ENCODE data around the gene LZTFL1. TPM values are rescaled to one million over a fixed set of nuclear protein-coding genes. Genes with fewer than 3 reads are reported as not detected.

Gene LZTFL1, protein sequence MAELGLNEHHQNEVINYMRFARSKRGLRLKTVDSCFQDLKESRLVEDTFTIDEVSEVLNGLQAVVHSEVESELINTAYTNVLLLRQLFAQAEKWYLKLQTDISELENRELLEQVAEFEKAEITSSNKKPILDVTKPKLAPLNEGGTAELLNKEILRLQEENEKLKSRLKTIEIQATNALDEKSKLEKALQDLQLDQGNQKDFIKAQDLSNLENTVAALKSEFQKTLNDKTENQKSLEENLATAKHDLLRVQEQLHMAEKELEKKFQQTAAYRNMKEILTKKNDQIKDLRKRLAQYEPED
- total RNA-seq: 1 to 10 TPM; 3.4 to 5.2 TPM

DNA sequence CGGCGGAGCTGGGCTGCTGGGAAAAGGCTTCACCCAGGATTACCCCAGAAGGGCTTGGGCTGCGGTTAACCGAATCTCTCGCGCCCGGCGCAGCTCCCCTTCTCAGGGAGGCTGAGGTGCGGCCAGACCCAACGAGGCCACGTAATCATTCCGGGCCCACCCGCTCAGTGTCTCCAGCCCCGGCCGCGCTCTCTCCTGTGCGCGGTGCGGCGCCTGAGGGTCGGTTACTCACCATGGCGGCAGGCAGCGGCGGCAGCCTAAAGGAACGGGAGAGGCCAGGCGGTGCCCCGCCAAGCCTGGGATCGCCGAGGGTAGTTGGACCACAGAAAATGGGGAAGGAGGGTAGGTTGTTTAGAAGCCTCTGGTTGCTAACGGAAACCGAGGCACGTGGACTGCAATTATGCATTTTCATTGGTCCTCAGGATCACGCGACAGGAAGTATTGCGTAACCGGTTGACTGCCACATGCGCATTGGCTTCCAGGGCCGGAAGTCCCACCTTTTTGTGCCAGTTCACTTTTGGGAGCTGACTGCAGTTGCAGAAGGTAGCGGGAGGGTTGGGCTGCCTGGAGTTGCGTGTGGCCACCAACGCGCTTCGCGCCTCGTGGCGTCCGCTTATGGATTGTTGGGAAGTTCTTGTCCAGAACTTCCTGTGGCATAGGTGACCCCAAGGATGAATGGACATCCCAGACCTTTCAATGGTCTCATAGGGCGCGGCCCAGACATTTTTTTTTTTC is at the start of gene LZTFL1:
Gene LZTFL1, minus strand, starts transcription at position 363 of the 735 bp plus-strand sequence. Its CDS starts 128 bp downstream, at position 235.
- H3K27me3 Mint-ChIP-seq: peaks cover 3% of the 10 kb centered on the region
- no peaks in the 10 kb centered on the region for H3K4me1 Mint-ChIP-seq
- no peaks in the 10 kb centered on the region for H3K9me3 Mint-ChIP-seq
- peaks cover 6% of the 10 kb centered on the region for H3K36me3 Mint-ChIP-seq (ENCODE audit: low read depth)
- ATAC-seq (replicated peaks): peak; percentile 96
- H3K4me3 Mint-ChIP-seq: peak within 1 kb of the TSS; percentile 90
- peak within 1 kb of the TSS; percentile 92 for H3K27ac Mint-ChIP-seq

DNA sequence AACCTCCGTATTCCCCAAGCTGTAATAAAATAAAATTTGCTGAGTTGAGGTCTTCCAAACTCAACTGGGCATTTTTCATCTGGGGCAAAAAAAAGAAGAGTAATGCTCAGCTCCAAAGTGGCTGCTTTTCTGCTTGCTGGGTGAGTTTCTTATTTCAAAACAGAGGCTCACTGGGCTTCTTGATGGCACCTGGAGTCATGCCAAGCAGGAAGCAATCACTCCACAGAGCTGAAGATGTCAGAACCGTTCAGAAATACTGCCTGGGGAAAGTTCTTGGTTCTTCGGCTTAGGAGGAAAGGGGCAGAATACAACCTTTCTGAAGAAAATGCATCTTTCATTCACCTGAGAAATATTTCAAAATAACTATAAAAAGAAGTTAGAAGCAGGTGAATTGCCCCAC is 48.5 kb upstream of the LZTFL1 start:
- H3K4me3 Mint-ChIP-seq: peak overlapping the region; percentile 20
- ATAC-seq (replicated peaks): no peak
- no peaks in the 10 kb centered on the region for H3K4me1 Mint-ChIP-seq
- no peaks in the 10 kb centered on the region for H3K9me3 Mint-ChIP-seq
- H3K27me3 Mint-ChIP-seq: peaks cover 3% of the 10 kb centered on the region
- no peak overlapping the region for H3K27ac Mint-ChIP-seq
- no peaks in the 10 kb centered on the region for H3K36me3 Mint-ChIP-seq (ENCODE audit: low read depth)

DNA sequence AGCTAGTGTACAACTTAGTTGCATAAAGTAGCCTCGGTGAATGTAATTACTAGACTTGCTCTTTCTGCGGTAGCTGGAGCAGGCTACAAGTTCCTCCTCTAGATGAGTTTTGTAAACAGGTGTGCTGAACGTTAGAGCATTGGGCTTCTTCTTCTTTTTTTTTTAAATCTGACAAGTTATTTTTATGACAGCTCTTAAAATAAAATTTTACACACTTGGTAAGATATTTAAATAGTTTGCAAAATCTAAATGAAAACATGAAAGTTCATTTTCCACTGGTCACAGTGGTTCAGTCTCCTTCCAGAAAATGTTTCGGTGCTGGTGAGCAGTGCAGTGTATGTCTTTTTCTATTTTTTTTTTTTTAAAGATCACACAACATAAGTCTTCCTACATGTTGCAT is 47.4 kb upstream of the LZTFL1 start:
- H3K4me3 Mint-ChIP-seq: no peak overlapping the region
- no peak for ATAC-seq (replicated peaks)
- H3K9me3 Mint-ChIP-seq: no peaks in the 10 kb centered on the region
- H3K27ac Mint-ChIP-seq: no peak overlapping the region
- H3K4me1 Mint-ChIP-seq: peaks cover 8% of the 10 kb centered on the region
- peaks cover 4% of the 10 kb centered on the region for H3K27me3 Mint-ChIP-seq
- no peaks in the 10 kb centered on the region for H3K36me3 Mint-ChIP-seq (ENCODE audit: low read depth)

DNA sequence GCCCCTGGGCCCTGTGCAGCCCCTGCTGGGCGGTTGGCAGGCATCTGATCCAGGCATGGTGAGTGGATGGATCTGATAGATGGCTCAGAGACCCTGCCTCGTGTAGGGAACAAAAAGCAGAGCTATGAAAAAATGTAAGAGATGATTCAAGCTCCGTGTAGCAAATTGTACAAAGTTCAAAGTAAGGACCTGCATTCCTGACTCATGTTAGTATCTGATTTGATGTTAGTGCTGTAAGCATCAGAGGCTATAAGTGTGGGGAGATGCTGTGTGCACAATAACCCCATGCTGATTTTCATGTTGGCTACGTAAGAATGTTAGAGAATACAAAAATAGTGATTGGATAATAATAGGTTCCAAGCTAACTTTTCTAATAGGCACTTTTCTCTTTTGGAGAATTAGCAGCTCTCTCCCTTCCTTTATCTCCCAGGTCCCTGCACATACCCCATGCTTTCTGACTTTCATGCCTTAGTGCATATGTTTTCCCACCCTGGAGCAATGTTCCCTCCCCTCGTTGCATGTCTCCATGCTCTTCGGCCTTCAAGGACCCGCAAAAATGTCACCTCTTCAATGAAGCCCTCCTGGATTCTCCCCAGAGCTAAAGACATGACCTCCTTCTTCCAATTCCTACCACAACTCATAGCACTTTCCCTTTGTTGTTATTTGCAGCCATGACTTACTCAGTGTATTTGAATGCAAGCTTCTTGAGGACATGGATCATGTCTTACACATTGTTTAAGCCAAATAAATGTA is 46.0 kb upstream of the LZTFL1 start:
- H3K27ac Mint-ChIP-seq: no peak overlapping the region
- H3K27me3 Mint-ChIP-seq: peaks cover 13% of the 10 kb centered on the region
- H3K4me1 Mint-ChIP-seq: peaks cover 10% of the 10 kb centered on the region
- H3K9me3 Mint-ChIP-seq: no peaks in the 10 kb centered on the region
- no peaks in the 10 kb centered on the region for H3K36me3 Mint-ChIP-seq (ENCODE audit: low read depth)
- peak; percentile 26 for ATAC-seq (replicated peaks)
- no peak overlapping the region for H3K4me3 Mint-ChIP-seq

DNA sequence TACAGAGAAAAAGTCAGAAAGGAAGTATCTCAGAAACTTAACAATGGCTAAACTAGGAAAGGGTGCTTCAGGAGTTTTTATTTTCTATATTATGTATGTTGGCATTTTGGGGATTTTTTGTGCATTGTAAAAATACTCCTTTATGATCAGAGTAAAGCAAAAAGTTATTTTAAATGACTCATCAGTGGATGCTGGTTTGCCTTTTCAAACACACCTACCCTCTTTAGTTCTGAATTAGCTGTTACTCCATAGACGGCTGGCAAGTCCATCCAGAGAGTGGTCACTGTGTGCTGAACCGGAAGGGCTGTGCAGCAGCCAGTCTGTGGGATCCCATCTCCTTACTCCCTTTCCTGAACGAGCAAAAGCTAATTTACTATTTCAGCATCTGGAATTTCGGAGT is 45.4 kb upstream of the LZTFL1 start:
- no peaks in the 10 kb centered on the region for H3K9me3 Mint-ChIP-seq
- peaks cover 13% of the 10 kb centered on the region for H3K27me3 Mint-ChIP-seq
- peak; percentile 33 for ATAC-seq (replicated peaks)
- no peaks in the 10 kb centered on the region for H3K36me3 Mint-ChIP-seq (ENCODE audit: low read depth)
- peaks cover 10% of the 10 kb centered on the region for H3K4me1 Mint-ChIP-seq
- no peak overlapping the region for H3K4me3 Mint-ChIP-seq
- no peak overlapping the region for H3K27ac Mint-ChIP-seq

DNA sequence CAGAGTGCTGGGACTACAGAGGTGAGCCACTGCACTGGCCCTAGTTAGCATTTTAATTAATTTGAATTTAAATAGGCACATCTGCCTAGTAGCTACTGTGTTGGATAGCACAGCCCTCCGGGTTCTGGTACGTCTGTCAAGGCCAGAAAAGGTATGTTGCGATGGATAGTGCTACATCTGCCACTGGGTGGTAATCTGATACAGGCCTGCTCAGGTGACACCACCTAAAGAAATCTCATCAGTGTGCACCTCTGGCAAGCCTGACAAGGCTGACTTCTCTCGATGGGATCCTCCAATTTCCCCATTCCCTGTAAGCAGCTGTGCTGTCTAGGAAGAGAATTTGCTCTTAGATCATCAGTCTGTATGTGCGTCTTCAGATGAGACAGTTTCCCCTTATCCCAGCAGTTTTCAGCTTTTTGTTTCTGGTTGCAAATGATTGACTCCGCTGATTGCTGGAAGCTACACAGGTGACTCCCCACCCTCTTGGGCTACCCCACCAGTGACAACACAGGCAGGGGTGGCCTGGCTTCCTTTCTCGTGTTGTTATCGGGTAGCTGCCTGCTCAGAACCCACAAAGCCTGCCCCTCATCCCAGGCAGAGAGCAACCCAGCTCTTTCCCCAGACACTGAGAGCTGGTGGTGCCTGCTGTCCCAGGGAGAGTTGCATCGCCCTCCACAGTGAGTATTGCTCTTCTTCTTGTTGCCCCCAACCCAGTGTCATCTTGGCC is 44.2 kb upstream of the LZTFL1 start, which contains the start of gene CCR9:
Gene CCR9, plus strand, starts transcription at position 565 of the 727 bp plus-strand sequence. CDS start 8,391 bp downstream, outside the sequence.
- Mint-ChIP-seq H3K9me3 (no peaks in the 10 kb centered on the region), H3K36me3 (ENCODE audit: low read depth) (no peaks in the 10 kb centered on the region), H3K4me1 (peaks cover 14% of the 10 kb centered on the region), H3K27me3 (peaks cover 13% of the 10 kb centered on the region), H3K27ac (no peak within 1 kb of the TSS), H3K4me3 (no peak within 1 kb of the TSS)
- no peak for ATAC-seq (replicated peaks)

DNA sequence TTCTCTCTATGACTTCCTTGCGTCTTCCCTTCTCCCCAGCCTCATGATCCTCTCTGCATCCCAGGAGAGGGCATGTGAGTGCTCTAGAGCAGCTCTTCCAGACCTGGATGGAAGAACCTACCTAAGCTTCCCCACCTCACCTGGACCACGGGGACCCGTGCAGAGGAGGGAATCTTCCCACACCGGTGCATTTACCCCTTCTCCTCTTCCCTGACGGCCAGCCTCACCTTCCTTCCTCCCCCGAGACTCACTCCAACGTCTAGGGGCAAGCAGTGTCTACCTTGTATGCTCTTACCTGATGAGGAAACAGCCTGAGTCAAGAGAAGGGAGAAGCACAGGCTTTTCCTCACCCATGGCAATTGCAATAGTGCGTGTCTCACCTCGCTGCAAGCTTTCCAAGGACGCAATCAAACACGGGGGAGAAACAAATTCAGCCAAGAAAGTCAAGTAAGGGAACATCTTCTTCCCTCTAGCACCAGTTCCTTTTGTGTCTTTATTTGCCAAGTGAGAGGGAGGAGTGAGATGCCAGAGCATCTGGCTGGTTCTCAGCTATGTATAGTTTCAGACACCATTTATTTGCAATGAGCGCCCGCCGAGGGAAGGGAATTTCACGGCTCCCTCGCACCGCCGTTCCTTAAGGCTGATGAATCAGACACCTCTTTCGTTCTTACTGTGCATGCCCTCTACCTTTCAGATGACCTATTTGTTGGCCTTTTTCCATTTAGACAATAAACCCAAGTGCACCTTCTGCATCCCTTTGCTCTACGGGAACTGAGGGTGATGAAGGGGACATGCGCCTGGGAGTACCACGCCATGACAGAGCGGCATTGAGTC is 42.7 kb upstream of the LZTFL1 start:
- peaks cover 21% of the 10 kb centered on the region for H3K4me1 Mint-ChIP-seq
- H3K27me3 Mint-ChIP-seq: peaks cover 13% of the 10 kb centered on the region
- no peak overlapping the region for H3K27ac Mint-ChIP-seq
- H3K36me3 Mint-ChIP-seq (ENCODE audit: low read depth): no peaks in the 10 kb centered on the region
- ATAC-seq (replicated peaks): peak; percentile 79
- peak overlapping the region; percentile 16 for H3K4me3 Mint-ChIP-seq
- no peaks in the 10 kb centered on the region for H3K9me3 Mint-ChIP-seq

DNA sequence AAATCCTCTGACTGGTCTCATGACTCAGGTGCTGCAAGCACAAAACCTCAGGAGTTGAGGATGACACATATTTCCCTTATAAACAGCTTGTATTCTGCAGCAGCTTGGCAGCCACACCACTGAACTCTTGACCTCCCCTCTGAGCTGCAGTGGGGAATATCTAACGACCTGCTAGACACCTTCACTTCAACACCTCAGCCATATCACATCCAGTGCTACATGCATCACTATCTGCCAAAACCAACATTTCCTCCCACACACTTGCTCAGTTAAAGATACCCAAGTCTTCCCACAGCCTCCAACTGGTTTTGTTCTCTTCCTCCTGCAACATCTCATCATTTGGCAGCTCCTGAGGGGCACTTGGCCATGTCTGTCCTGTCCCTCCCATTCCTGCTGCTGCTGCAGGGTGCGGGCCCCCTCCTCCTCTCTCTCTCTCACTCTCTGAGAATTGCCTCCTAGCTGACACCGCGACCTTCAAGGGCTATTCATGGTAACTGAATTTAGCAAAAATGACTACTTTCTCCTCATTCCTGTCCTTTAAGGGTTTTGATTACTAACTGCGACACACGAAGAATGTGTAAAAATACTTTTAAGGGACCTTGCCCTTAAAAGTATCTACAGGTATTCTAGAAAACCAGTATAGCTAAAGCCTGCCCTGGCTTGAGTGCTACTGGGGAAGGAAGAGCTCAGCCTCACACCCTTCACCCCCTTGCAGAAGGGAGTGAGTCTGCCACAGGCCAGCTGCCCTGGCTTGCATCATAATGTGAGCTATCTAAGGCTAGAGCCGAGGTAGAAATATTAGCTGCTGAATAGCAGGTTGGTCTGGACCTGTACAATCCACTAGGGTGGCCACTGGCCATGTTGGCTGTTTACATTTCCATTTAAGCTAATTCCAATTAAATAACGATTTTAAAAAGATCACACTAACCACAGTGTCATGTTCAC is 39.4 kb upstream of the LZTFL1 start:
- H3K4me3 Mint-ChIP-seq: no peak overlapping the region
- peaks cover 21% of the 10 kb centered on the region for H3K4me1 Mint-ChIP-seq
- H3K9me3 Mint-ChIP-seq: no peaks in the 10 kb centered on the region
- no peak overlapping the region for H3K27ac Mint-ChIP-seq
- no peaks in the 10 kb centered on the region for H3K36me3 Mint-ChIP-seq (ENCODE audit: low read depth)
- H3K27me3 Mint-ChIP-seq: peaks cover 13% of the 10 kb centered on the region
- peak; percentile 80 for ATAC-seq (replicated peaks)

DNA sequence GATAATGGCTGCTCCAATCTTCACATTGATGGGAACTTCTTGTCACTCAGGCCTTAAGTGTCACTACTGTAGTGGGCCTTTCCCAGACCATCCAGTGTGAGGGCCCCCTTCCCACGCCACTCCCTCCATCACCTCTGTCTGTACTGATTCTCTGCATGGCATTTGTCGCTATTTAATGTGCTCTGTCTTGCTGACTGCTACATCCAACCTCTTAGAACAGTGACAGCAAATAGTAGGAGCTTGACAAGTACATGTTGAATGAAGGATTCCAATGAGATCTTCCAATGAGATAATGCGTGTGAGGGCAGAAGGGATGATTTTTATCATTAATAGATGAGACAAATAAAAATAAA is 38.8 kb upstream of the LZTFL1 start:
- ATAC-seq (replicated peaks): no peak
- H3K27me3 Mint-ChIP-seq: peaks cover 13% of the 10 kb centered on the region
- no peaks in the 10 kb centered on the region for H3K36me3 Mint-ChIP-seq (ENCODE audit: low read depth)
- H3K9me3 Mint-ChIP-seq: no peaks in the 10 kb centered on the region
- H3K27ac Mint-ChIP-seq: no peak overlapping the region
- no peak overlapping the region for H3K4me3 Mint-ChIP-seq
- H3K4me1 Mint-ChIP-seq: peaks cover 21% of the 10 kb centered on the region

DNA sequence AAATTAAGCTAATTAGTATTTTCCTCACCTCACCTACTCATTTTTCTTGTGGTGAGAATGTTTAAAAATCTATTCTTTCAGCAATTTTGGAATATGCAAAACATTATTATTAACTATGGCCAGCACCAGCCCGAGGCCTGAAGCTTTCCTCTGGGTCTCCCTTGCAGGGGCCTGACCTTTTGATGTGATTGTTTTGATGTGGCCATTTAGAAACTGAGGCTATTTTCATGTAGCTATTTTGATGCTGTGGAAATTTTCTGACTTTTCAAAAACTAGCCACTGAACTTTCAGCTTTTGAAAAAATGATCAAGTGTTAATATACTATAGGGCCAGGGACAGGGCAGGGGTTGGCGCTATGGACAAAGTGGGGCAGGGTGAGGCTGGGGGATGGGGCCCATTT is 36.2 kb upstream of the LZTFL1 start:
- H3K4me3 Mint-ChIP-seq: no peak overlapping the region
- H3K9me3 Mint-ChIP-seq: peaks cover 5% of the 10 kb centered on the region
- H3K4me1 Mint-ChIP-seq: peaks cover 11% of the 10 kb centered on the region
- H3K27me3 Mint-ChIP-seq: peaks cover 5% of the 10 kb centered on the region
- H3K36me3 Mint-ChIP-seq (ENCODE audit: low read depth): no peaks in the 10 kb centered on the region
- ATAC-seq (replicated peaks): no peak
- H3K27ac Mint-ChIP-seq: no peak overlapping the region

DNA sequence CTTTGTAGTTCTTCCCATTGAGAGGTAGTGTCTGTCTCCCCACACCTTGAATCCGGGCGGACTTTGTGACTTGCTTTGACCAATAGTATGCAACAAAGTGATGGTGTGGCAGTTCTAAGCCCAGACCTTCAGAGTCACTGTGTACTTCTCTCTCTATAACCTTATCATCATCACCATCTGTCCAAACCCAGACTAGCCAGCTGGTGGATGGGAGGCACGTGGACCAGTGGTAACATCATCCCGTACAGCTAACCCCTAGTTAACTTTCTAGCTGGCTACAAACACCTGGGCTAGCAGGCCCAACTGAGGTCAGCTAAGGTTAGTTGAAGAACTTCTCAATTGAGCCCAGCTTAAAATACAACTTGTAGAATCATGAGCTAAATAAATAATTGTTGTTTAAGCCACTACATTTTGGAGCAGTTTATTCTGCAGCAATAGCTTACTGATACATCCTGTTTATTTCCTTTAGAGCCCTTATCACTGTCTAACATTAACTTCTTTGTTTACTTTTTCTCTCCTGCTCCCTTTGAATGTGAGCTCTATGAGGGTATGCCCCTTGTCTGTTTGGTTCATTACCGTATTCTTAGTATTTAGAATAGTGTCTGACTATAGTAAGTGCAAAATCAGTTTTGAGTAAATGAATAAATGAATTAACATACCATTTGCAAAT is 32.9 kb upstream of the LZTFL1 start:
- ATAC-seq (replicated peaks): no peak

DNA sequence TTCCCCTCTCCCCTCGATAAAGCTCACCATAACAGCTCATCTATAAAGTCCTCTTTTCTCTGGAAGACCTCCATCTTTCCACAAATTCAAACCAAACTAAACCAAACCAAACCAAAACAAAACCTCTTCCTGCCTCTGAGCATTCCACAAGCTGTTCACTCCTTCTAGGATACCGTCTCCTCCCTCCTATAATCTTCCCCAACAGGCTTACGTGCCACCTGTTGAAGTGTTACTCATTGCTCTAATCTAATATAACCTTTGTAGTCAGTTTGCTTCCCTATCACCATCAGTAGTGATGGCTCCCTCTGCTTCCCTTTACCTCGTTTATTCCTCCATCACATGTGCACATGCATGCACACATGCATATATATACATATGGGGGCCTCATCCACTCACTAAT is 31.7 kb upstream of the LZTFL1 start:
- peaks cover 17% of the 10 kb centered on the region for H3K27me3 Mint-ChIP-seq
- no peaks in the 10 kb centered on the region for H3K36me3 Mint-ChIP-seq (ENCODE audit: low read depth)
- no peak overlapping the region for H3K27ac Mint-ChIP-seq
- peaks cover 5% of the 10 kb centered on the region for H3K9me3 Mint-ChIP-seq
- H3K4me3 Mint-ChIP-seq: no peak overlapping the region
- ATAC-seq (replicated peaks): no peak
- peaks cover 15% of the 10 kb centered on the region for H3K4me1 Mint-ChIP-seq

More for the DNA sequence above, 32.9 kb upstream of the LZTFL1 start:
- H3K36me3 Mint-ChIP-seq (ENCODE audit: low read depth): no peaks in the 10 kb centered on the region
- H3K4me3 Mint-ChIP-seq: no peak overlapping the region
- peaks cover 12% of the 10 kb centered on the region for H3K27me3 Mint-ChIP-seq
- no peak overlapping the region for H3K27ac Mint-ChIP-seq
- peaks cover 5% of the 10 kb centered on the region for H3K9me3 Mint-ChIP-seq
- H3K4me1 Mint-ChIP-seq: peaks cover 11% of the 10 kb centered on the region
